Measurements from ENCODE around the gene SHISAL2A.

SHISAL2A gene

DNA sequence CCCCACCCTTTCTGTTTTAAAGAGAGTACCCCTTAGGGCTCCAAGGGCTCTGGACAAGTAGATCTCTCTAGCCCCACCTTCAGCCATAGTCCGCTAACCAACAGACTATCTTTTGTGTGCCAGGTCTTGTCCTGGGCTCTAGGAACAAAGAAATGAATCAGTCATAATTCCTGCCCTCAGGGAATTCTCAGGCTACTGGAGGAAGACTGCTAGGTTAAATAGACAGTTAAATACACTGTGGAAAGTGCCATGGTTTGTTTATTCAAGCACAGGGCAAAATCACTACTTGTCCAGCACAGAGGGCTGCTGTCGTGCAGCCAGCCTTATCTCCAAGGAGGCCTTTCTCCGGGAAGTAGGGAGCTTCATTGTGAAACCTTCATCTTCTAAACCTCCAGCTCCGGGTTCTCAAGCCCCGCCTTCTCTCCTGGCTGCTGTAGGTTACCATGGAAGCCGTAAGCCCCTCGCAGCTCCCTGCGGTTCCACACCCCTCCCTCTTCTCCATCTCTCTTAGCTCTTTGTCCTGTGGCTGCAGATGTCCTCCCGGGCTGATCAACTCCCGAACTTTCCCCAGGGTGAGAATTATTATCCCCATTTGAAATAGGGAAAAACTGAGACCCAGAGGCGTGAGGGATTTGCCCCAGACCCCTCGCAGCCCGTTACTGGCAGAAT lies 29.8 kb downstream of the SHISAL2A start:
- Histone ChIP-seq H3K4me3 (ENCODE audit: low read depth in 1 of 2, low read length in 2 of 2) (no peak overlapping the region), H3K4me1 (ENCODE audit: control insufficient read depth in 1 of 2, insufficient read depth in 2 of 2, low read length in 2 of 2) (no peaks in the 10 kb centered on the region), H3K36me3 (ENCODE audit: control insufficient read depth in 1 of 2, insufficient read depth in 2 of 2, low read length in 2 of 2) (no peaks in the 10 kb centered on the region), H3K27me3 (ENCODE audit: low read depth, low read length) (no peaks in the 10 kb centered on the region), H3K27ac (ENCODE audit: low read length) (no peak overlapping the region), H3K9me3 (ENCODE audit: control insufficient read depth in 1 of 2, low read length in 2 of 2) (no peaks in the 10 kb centered on the region)

DNA sequence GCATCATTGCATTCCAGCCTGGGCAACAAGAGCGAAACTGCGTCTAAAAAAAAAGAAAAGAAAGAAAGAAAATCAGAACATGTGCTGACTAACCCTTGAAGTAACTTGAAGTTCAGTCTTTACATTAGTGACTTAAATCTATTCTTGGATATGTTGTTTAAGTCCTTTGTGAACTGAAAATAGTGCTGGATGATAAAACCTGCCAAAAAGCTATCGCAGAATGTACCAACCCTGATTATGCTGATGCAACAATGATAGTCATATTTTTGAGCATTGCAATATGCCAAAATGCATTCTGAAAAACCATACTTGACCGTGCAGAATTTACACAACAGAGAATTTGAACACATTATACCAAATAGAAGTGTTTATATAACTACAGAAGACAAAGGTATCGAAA lies 30.7 kb downstream of the SHISAL2A start:
- H3K4me1 ChIP-seq (ENCODE audit: control insufficient read depth in 1 of 2, insufficient read depth in 2 of 2, low read length in 2 of 2): no peaks in the 10 kb centered on the region
- no peak overlapping the region for H3K27ac ChIP-seq (ENCODE audit: low read length)
- no peaks in the 10 kb centered on the region for H3K36me3 ChIP-seq (ENCODE audit: control insufficient read depth in 1 of 2, insufficient read depth in 2 of 2, low read length in 2 of 2)
- no peaks in the 10 kb centered on the region for H3K9me3 ChIP-seq (ENCODE audit: control insufficient read depth in 1 of 2, low read length in 2 of 2)
- H3K27me3 ChIP-seq (ENCODE audit: low read depth, low read length): no peaks in the 10 kb centered on the region
- H3K4me3 ChIP-seq (ENCODE audit: low read depth in 1 of 2, low read length in 2 of 2): no peak overlapping the region

DNA sequence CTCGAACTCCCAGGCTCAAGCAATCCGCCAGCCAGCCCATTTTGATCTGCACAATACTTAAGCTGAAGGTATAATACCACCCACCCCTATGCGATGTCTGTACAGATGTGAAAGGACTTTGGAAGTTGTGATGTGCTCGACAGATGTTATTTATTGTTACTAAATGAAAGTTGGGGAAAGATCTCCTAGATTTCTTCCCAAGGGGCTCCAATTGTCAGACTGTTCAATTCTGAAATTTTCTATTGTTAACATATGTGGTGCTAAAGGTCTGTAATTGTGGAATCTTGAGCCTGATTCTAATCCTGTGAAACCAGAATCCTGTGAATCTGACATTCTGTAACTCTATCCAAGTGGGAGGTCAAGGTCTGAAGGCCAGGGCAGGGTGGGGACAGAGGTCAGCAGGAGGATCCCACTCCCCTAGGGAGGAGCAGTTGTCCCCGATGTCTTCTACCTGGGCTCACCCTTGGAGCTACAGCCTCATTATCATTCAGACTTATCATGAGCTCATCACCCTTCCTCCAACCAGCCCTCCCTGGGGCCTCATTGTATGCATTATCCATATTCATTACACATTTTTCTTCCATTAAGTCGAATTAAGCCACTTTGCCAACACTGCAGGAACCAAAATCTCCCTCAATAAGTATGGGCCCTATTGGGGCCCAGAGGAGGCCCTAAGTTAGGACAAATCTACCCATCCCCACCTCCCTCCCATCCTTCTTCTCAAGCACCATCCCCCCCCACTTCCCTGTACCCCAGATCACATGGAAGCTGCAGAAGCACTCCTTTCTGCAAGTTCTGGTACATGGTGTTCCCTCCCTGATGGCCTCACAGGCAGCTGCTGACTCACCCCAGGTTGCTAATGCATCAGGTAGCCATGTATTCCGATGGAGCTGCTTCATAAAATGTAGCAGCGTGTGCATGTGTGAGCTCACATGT lies 32.3 kb downstream of the SHISAL2A start:
- no peaks in the 10 kb centered on the region for H3K36me3 ChIP-seq (ENCODE audit: control insufficient read depth in 1 of 2, insufficient read depth in 2 of 2, low read length in 2 of 2)
- no peaks in the 10 kb centered on the region for H3K4me1 ChIP-seq (ENCODE audit: control insufficient read depth in 1 of 2, insufficient read depth in 2 of 2, low read length in 2 of 2)
- H3K27me3 ChIP-seq (ENCODE audit: low read depth, low read length): no peaks in the 10 kb centered on the region
- no peak overlapping the region for H3K4me3 ChIP-seq (ENCODE audit: low read depth in 1 of 2, low read length in 2 of 2)
- no peaks in the 10 kb centered on the region for H3K9me3 ChIP-seq (ENCODE audit: control insufficient read depth in 1 of 2, low read length in 2 of 2)
- no peak overlapping the region for H3K27ac ChIP-seq (ENCODE audit: low read length)

DNA sequence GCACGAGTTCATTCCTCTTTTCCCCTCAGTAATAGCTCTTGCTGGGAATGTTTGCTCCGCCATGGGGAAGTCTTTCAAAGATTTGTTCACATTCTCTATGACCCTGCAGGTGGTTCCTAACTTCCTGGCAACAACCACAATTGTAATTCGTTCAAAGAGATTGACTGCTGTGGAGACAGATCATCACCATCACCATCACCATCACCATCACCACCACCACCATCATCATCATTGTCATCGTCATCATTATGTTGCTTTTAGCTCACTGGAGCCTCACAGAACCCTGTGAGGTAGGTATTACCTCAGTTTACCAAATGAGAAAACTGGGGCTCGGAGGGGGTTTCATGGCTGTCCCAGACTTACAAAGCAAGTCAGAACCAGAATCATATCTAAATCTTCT lies 34.3 kb downstream of the SHISAL2A start:
- Histone ChIP-seq H3K4me1 (ENCODE audit: control insufficient read depth in 1 of 2, insufficient read depth in 2 of 2, low read length in 2 of 2) (no peaks in the 10 kb centered on the region), H3K9me3 (ENCODE audit: control insufficient read depth in 1 of 2, low read length in 2 of 2) (no peaks in the 10 kb centered on the region), H3K27me3 (ENCODE audit: low read depth, low read length) (no peaks in the 10 kb centered on the region), H3K36me3 (ENCODE audit: control insufficient read depth in 1 of 2, insufficient read depth in 2 of 2, low read length in 2 of 2) (no peaks in the 10 kb centered on the region), H3K4me3 (ENCODE audit: low read depth in 1 of 2, low read length in 2 of 2) (no peak overlapping the region), H3K27ac (ENCODE audit: low read length) (no peak overlapping the region)

DNA sequence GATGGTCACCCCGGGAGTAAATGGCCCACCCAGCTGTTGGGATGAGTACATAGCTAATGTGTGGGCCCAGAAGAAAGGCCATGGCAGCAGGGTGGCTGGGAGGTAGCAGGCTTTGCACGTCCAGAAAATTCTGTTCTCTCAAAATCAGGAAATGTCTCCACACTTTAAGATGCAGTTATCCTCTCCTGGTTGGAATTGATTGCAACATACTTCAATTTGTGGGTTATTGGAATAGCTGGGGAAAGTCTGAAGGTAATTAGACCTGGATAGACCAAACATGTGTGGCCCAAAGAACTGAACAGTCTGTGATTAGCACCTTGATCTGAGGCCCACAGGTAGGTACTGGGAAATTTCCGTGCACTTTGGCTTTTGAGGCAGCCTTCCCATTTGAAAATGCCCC lies 35.0 kb downstream of the SHISAL2A start:
- Histone ChIP-seq H3K4me3 (ENCODE audit: low read depth in 1 of 2, low read length in 2 of 2) (no peak overlapping the region), H3K27ac (ENCODE audit: low read length) (no peak overlapping the region), H3K27me3 (ENCODE audit: low read depth, low read length) (no peaks in the 10 kb centered on the region), H3K36me3 (ENCODE audit: control insufficient read depth in 1 of 2, insufficient read depth in 2 of 2, low read length in 2 of 2) (no peaks in the 10 kb centered on the region), H3K4me1 (ENCODE audit: control insufficient read depth in 1 of 2, insufficient read depth in 2 of 2, low read length in 2 of 2) (no peaks in the 10 kb centered on the region), H3K9me3 (ENCODE audit: control insufficient read depth in 1 of 2, low read length in 2 of 2) (no peaks in the 10 kb centered on the region)

DNA sequence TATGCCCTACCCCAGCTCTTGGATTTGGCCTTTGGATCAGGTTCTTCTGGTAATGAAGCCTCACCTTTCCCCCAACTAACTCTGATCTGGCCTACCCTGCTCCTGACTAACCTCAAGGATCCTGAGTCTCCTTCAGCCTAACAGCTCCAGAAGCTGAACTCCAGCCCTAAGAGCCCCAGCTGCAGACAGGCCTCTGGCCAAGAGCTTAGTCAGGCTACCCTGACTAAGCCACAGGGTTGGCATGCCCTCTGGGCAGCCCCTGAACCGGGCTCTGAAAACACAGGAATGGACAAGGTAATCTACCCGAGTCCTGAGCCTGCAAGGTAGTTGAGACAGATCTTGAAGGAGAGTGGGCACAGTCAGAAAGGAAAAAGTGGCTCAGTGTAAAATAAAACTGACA lies 35.7 kb downstream of the SHISAL2A start:
- H3K36me3 ChIP-seq (ENCODE audit: control insufficient read depth in 1 of 2, insufficient read depth in 2 of 2, low read length in 2 of 2): no peaks in the 10 kb centered on the region

DNA sequence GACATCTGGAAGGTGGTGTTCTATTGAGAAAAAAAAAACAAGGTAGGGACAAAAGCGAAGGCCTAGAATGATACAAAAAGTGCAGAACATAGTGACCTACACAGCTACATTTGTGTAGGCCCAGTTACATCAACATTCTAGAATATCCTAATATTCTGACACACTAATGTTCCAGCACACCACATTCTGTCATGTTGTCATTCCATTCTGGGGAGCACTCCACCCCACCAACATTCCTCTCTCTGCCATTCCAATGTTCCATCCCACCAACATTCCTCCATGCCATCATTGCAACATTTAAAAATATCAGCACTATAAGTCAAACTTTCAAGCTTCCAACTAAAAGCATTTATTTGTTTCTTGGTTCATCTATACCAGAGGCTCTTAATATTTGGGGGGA lies 36.7 kb downstream of the SHISAL2A start:
- no peaks in the 10 kb centered on the region for H3K9me3 ChIP-seq (ENCODE audit: control insufficient read depth in 1 of 2, low read length in 2 of 2)
- H3K4me3 ChIP-seq (ENCODE audit: low read depth in 1 of 2, low read length in 2 of 2): no peak overlapping the region
- H3K4me1 ChIP-seq (ENCODE audit: control insufficient read depth in 1 of 2, insufficient read depth in 2 of 2, low read length in 2 of 2): no peaks in the 10 kb centered on the region
- no peaks in the 10 kb centered on the region for H3K36me3 ChIP-seq (ENCODE audit: control insufficient read depth in 1 of 2, insufficient read depth in 2 of 2, low read length in 2 of 2)
- no peaks in the 10 kb centered on the region for H3K27me3 ChIP-seq (ENCODE audit: low read depth, low read length)
- no peak overlapping the region for H3K27ac ChIP-seq (ENCODE audit: low read length)

More for the DNA sequence above, 35.7 kb downstream of the SHISAL2A start:
- Histone ChIP-seq H3K4me3 (ENCODE audit: low read depth in 1 of 2, low read length in 2 of 2) (no peak overlapping the region), H3K27me3 (ENCODE audit: low read depth, low read length) (no peaks in the 10 kb centered on the region), H3K27ac (ENCODE audit: low read length) (no peak overlapping the region), H3K9me3 (ENCODE audit: control insufficient read depth in 1 of 2, low read length in 2 of 2) (no peaks in the 10 kb centered on the region), H3K4me1 (ENCODE audit: control insufficient read depth in 1 of 2, insufficient read depth in 2 of 2, low read length in 2 of 2) (no peaks in the 10 kb centered on the region)

DNA sequence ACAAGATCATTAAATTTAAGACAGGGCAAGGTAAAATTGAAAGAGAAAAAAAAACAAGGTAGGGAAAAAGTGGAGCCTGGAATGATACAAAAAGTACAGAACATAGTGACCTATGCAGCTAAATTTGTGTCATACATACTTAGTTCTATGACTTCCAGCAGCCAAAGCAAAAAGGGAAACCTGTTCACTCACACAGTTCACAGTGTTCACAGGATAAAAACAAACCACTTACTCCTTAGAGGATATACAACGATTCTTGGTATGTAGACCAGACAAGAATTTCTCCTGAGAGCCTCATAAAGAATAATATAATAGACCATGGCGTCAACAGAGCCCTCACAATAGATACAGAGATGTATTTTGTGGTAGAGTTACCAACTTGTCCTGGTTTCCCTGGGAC lies 37.6 kb downstream of the SHISAL2A start:
- no peak overlapping the region for H3K4me3 ChIP-seq (ENCODE audit: low read depth in 1 of 2, low read length in 2 of 2)
- no peaks in the 10 kb centered on the region for H3K4me1 ChIP-seq (ENCODE audit: control insufficient read depth in 1 of 2, insufficient read depth in 2 of 2, low read length in 2 of 2)
- H3K9me3 ChIP-seq (ENCODE audit: control insufficient read depth in 1 of 2, low read length in 2 of 2): no peaks in the 10 kb centered on the region
- H3K27ac ChIP-seq (ENCODE audit: low read length): no peak overlapping the region
- H3K27me3 ChIP-seq (ENCODE audit: low read depth, low read length): no peaks in the 10 kb centered on the region
- no peaks in the 10 kb centered on the region for H3K36me3 ChIP-seq (ENCODE audit: control insufficient read depth in 1 of 2, insufficient read depth in 2 of 2, low read length in 2 of 2)

DNA sequence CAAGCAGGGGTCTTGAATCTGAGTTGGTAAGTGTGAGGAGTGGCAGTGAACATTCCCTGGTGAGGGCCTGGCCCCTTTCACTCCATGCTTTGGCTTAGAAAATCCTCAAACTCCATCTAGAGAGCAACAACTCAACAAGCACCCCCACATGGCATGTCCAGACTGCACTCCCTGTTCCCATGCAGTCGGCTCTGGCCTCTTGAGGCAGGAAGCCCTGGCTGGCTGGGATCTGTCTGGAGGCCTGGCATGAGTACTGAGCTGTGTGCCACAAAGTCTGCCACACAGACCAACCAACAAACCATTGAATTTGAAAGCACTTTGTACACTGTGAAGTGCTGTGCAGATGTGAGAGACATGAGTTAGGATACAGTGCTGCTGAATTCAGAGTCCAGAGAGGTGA lies 40.0 kb downstream of the SHISAL2A start:
- H3K4me1 ChIP-seq (ENCODE audit: control insufficient read depth in 1 of 2, insufficient read depth in 2 of 2, low read length in 2 of 2): no peaks in the 10 kb centered on the region

DNA sequence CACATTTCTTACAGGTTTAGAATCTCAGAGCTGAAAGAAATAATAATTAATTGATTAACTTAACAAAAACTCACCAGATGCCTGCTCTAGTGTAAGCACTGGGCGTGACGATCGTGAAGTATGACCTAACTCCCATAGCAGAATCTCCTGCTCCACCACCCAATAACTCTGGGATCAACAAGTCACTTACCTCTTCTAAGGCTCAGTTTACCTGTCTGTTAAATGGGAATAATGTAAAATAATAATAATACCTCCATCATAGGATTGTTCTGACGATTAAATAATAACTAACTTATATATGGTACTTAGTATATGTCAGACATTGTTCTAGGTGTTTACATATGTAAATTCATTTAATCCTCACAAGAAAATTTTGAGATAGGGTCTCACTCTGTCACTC lies 40.5 kb downstream of the SHISAL2A start:
- Histone ChIP-seq H3K9me3 (ENCODE audit: control insufficient read depth in 1 of 2, low read length in 2 of 2) (no peaks in the 10 kb centered on the region), H3K36me3 (ENCODE audit: control insufficient read depth in 1 of 2, insufficient read depth in 2 of 2, low read length in 2 of 2) (no peaks in the 10 kb centered on the region), H3K4me1 (ENCODE audit: control insufficient read depth in 1 of 2, insufficient read depth in 2 of 2, low read length in 2 of 2) (no peaks in the 10 kb centered on the region), H3K4me3 (ENCODE audit: low read depth in 1 of 2, low read length in 2 of 2) (no peak overlapping the region), H3K27ac (ENCODE audit: low read length) (no peak overlapping the region), H3K27me3 (ENCODE audit: low read depth, low read length) (no peaks in the 10 kb centered on the region)

More for the DNA sequence above, 40.0 kb downstream of the SHISAL2A start:
- Histone ChIP-seq H3K4me3 (ENCODE audit: low read depth in 1 of 2, low read length in 2 of 2) (no peak overlapping the region), H3K27me3 (ENCODE audit: low read depth, low read length) (no peaks in the 10 kb centered on the region), H3K9me3 (ENCODE audit: control insufficient read depth in 1 of 2, low read length in 2 of 2) (no peaks in the 10 kb centered on the region), H3K36me3 (ENCODE audit: control insufficient read depth in 1 of 2, insufficient read depth in 2 of 2, low read length in 2 of 2) (no peaks in the 10 kb centered on the region), H3K27ac (ENCODE audit: low read length) (no peak overlapping the region)

DNA sequence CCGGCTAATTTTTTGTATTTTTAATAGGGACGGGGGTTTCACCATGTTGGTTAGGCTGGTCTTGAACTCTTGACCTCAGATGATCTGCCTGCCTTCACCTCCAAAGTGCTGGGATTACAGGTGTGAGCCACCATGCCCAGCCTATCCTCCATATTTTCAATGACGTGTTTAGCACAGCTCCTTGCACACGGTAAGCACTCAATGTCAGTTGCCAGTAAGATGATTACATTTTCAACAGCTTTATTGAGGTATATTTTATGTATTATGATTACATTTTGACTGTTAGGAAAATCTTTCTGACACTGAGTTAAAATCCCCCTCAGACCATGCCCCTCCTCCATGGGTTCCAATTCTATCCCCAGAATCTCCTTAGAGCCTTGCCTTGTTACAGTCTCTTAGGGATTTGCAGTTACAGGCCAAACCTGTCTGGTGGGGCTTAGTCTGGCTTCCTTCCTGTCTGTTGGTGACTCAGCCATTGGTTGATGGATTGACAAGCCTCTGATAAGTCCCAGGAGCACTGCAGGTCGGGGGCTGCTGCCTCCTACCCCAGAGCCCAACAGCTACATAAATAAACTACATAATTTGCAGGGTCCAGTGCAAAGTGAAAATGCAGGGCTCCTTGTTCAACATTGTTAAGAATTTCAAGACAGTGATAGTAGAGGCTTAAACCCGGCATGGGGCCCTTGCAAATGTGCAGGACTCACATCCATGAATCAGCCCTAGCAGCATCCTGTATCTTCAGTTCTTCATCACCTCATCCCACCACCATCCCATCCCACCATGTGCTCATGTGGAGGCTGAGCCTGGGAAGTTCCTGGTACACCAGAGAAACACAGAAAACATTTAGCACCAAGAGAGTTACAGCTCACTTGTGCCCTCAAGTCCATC lies 41.8 kb downstream of the SHISAL2A start:
- no peaks in the 10 kb centered on the region for H3K27me3 ChIP-seq (ENCODE audit: low read depth, low read length)
- no peak overlapping the region for H3K27ac ChIP-seq (ENCODE audit: low read length)
- no peaks in the 10 kb centered on the region for H3K36me3 ChIP-seq (ENCODE audit: control insufficient read depth in 1 of 2, insufficient read depth in 2 of 2, low read length in 2 of 2)
- no peaks in the 10 kb centered on the region for H3K9me3 ChIP-seq (ENCODE audit: control insufficient read depth in 1 of 2, low read length in 2 of 2)
- no peak overlapping the region for H3K4me3 ChIP-seq (ENCODE audit: low read depth in 1 of 2, low read length in 2 of 2)
- no peaks in the 10 kb centered on the region for H3K4me1 ChIP-seq (ENCODE audit: control insufficient read depth in 1 of 2, insufficient read depth in 2 of 2, low read length in 2 of 2)
